GM12864 (cell line): ENCODE data around the gene PDIA4.

ENCODE experiments used
- DNase-seq: peaks from one replicate; pipeline ENCODE4 v3.0.0-alpha.2; 2011; ENCODE audit warnings: low read depth
- H3K4me3 ChIP-seq: 2 replicates; pipeline ENCODE4 v1.5.1; 2011; ENCODE audit warnings: mild to moderate bottlenecking, low read depth, low read length, control low read depth
- TF ChIP-seq, protein P1 (sequence below): IDR thresholded peaks from 2 replicates; pipeline ENCODE4 v1.5.1; 2011; ENCODE audit warnings: low read depth, mild to moderate bottlenecking, moderate library complexity, low read length, control low read depth, inconsistent platforms; ENCODE audit errors: missing control alignments

Gene PDIA4

GRCh38 chr7:148959726-148960125 lies 68.6 kb downstream of the PDIA4 start:
- TF ChIP-seq, protein P1, sequence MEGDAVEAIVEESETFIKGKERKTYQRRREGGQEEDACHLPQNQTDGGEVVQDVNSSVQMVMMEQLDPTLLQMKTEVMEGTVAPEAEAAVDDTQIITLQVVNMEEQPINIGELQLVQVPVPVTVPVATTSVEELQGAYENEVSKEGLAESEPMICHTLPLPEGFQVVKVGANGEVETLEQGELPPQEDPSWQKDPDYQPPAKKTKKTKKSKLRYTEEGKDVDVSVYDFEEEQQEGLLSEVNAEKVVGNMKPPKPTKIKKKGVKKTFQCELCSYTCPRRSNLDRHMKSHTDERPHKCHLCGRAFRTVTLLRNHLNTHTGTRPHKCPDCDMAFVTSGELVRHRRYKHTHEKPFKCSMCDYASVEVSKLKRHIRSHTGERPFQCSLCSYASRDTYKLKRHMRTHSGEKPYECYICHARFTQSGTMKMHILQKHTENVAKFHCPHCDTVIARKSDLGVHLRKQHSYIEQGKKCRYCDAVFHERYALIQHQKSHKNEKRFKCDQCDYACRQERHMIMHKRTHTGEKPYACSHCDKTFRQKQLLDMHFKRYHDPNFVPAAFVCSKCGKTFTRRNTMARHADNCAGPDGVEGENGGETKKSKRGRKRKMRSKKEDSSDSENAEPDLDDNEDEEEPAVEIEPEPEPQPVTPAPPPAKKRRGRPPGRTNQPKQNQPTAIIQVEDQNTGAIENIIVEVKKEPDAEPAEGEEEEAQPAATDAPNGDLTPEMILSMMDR = no peak
- no peak for DNase-seq
- no peak overlapping the region for H3K4me3 ChIP-seq

DNA sequence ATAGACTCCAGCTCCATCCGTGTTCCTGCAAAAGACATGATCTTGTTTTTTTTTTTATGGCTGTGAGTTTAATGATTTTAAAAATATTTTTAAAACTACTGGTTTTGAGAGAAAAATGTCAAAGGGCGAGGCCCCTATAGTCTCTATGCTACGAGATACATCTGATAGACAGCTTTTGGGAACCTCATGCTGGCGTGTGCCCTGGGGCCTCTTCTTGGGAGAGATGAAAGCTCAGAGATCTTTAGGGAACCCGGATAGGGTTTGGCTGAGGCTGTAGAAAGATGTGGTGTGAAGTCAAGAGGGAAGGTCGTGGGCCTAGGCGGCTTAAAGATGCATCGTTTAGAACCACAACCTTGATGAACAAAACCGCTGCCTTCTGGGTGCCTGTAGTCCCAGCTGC lies 70.2 kb downstream of the PDIA4 start:
- H3K4me3 ChIP-seq = no peak overlapping the region
- TF ChIP-seq, protein P1 = no peak
- DNase-seq = no peak

GRCh38 chr7:148954766-148955165 lies 73.5 kb downstream of the PDIA4 start:
- TF ChIP-seq, protein P1 = no peak
- no peak for DNase-seq
- H3K4me3 ChIP-seq = no peak overlapping the region

- no peak for DNase-seq
- TF ChIP-seq, protein P1 = no peak
- no peak overlapping the region for H3K4me3 ChIP-seq
These were observed 74.6 kb downstream of the PDIA4 start for GRCh38 chr7:148953676-148954075.
